Ovary (tissue), 3 donors: ENCODE measurements around the gene CLSTN1.

Experiments used
- EP300 ChIP-seq: sonication (generic); formaldehyde crosslinking; IDR thresholded peaks from one replicate; pipeline ENCODE4 v1.6.1; 2017; ENCODE audit warnings: antibody characterized with exemption
- POLR2A ChIP-seq: fragments of 450-650 bp; IDR thresholded peaks from one replicate; pipeline ENCODE4 v1.6.1; 2017; ENCODE audit warnings: antibody characterized with exemption, mild to moderate bottlenecking, moderate library complexity
- TF ChIP-seq, protein P1 (sequence below), 3 donors: fragments of 450-650 bp in 2 of 3; fragments of 200-600 bp in 1 of 3; IDR thresholded peaks; one replicate each; pipeline versions ENCODE4 v1.5.1 to v1.8.0; 2016 to 2022; ENCODE audit warnings: antibody characterized with exemption in 3 of 3, mild to moderate bottlenecking in 1 of 3
- donor health status: DM: no; HTN: no; CAD: no.

DNA sequence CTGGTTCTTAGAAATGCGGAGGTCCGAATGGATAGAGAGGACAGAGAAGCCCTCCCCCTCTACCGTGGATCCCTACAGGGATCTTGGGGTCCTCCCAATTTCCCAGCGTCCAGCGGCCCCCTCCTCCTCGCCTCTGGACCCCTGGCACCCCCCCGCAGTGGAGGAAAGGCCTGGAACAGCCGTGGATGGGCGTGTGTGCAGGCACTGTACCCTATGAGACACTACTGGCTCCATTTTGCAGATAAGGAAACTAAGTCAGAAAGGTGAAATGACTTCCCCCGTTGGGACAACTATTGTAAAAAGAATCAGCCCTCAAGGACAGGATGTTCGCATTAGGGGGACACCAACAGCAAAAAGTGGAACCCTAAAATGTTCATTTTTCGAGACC is 931 bp upstream of the CLSTN1 start:
- TF ChIP-seq EP300 (no peak), POLR2A (no peak)
- TF ChIP-seq, protein P1, sequence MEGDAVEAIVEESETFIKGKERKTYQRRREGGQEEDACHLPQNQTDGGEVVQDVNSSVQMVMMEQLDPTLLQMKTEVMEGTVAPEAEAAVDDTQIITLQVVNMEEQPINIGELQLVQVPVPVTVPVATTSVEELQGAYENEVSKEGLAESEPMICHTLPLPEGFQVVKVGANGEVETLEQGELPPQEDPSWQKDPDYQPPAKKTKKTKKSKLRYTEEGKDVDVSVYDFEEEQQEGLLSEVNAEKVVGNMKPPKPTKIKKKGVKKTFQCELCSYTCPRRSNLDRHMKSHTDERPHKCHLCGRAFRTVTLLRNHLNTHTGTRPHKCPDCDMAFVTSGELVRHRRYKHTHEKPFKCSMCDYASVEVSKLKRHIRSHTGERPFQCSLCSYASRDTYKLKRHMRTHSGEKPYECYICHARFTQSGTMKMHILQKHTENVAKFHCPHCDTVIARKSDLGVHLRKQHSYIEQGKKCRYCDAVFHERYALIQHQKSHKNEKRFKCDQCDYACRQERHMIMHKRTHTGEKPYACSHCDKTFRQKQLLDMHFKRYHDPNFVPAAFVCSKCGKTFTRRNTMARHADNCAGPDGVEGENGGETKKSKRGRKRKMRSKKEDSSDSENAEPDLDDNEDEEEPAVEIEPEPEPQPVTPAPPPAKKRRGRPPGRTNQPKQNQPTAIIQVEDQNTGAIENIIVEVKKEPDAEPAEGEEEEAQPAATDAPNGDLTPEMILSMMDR (IDR thresholded peaks at IDR 0.05), result no peak
